MCF 10A (cell line): ENCODE results near the gene RAB30. TPM values are rescaled to one million over a fixed set of nuclear protein-coding genes. Genes with fewer than 3 reads are reported as not detected.

Experiments used
- BruUV-seq: library from RNA; stranded (reverse); fragments of 400-500 nt; replicated peaks from 2 replicates; lab custom pipeline; 2021; lab: Mats Ljungman, UMichigan
- CTCF ChIA-PET: fragments of 300-600 bp; sonication (Branson Sonifier 250); formaldehyde crosslinking; extraction: SDS; loops from one replicate; lab custom pipeline; 2021; ENCODE audit warnings: antibody characterized with exemption, inconsistent platforms; lab: Yijun Ruan, JAX
- POLR2A ChIA-PET: fragments of 300-600, 350-650 bp; sonication (Branson Sonifier 250); formaldehyde crosslinking; extraction: SDS; loops from one replicate; lab custom pipeline; 2020; ENCODE audit warnings: antibody characterized with exemption, inconsistent platforms; lab: Yijun Ruan, JAX
- DNase-seq: peaks from one replicate; pipeline ENCODE4 v3.0.0-alpha.2; 2018; ENCODE audit not compliant: unreplicated experiment
- H3K27ac Mint-ChIP-seq: one replicate; pipeline ENCODE4 v1.8.0; 2022; ENCODE audit warnings: mild to moderate bottlenecking, low read depth, mixed read lengths; ENCODE audit not compliant: unreplicated experiment
- H3K27me3 Mint-ChIP-seq: one replicate; pipeline ENCODE4 v1.8.0; 2022; ENCODE audit warnings: mixed read lengths; ENCODE audit not compliant: insufficient read depth, unreplicated experiment
- H3K36me3 Mint-ChIP-seq: one replicate; pipeline ENCODE4 v1.8.0; 2022; ENCODE audit warnings: mild to moderate bottlenecking, moderate library complexity, mixed read lengths; ENCODE audit not compliant: insufficient read depth, unreplicated experiment
- H3K4me1 Mint-ChIP-seq: one replicate; pipeline ENCODE4 v1.8.0; 2022; ENCODE audit warnings: mixed read lengths; ENCODE audit not compliant: insufficient read depth, unreplicated experiment
- H3K4me3 Mint-ChIP-seq: one replicate; pipeline ENCODE4 v1.8.0; 2022; ENCODE audit warnings: mild to moderate bottlenecking, moderate library complexity, mixed read lengths; ENCODE audit not compliant: unreplicated experiment
- H3K9me3 Mint-ChIP-seq: one replicate; pipeline ENCODE4 v1.8.0; 2022; ENCODE audit warnings: mixed read lengths; ENCODE audit not compliant: unreplicated experiment
- intact Hi-C: fragments of 100-400 bp; cut with micrococcal nuclease; formaldehyde crosslinking; loops from 2 replicates; pipeline ENCODE4 v1.14.1; 2022
- total RNA-seq: library from RNA; stranded (reverse); gene quantifications from 2 replicates; pipeline ENCODE4 v1.2.3, GENCODE V29; 2022
- TF ChIP-seq, protein P1 (sequence below): fragments of 200-600 bp; IDR thresholded peaks from one replicate; pipeline ENCODE4 v1.8.0; 2022; ENCODE audit warnings: antibody characterized with exemption, mild to moderate bottlenecking; ENCODE audit not compliant: unreplicated experiment

RAB30 gene
- total RNA-seq, 1 experiment from 2014 or later = 12.5 TPM

DNA sequence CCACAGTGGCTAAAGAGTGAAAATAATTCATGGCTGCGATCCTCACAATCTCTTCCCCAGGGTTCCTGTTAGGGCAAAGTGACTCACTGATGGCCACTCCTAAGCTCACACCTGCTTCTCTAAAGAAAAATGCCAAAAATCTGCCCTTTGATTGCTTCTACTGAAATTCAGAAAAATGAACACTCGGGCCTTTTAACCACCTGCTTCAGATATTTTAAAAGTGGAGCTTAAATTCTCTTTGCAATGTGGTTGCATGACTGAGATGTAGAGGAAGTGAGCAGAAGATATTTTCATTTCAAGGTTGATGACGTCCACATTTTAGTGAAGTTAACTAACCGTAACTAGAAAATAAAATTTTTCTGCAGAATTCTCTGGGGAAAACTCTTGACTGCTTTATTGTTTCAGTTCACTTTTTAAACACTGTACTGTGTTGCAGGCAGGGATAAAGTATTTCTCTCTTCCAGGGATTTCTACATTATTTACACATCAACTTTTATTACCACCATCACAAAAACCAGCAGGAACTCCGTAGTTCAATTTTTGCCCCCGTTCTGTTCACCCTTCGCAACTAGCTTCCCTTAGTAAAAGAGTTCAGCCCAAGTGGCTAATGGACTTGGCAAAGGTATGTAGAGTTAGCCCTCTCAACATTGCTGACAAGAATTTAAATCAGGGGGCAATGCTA is 8.5 kb downstream of the RAB30 start:
- H3K4me3 Mint-ChIP-seq = no peak overlapping the region
- peak overlapping the region; percentile 81 for H3K27ac Mint-ChIP-seq
- no TSS peak for BruUV-seq

DNA sequence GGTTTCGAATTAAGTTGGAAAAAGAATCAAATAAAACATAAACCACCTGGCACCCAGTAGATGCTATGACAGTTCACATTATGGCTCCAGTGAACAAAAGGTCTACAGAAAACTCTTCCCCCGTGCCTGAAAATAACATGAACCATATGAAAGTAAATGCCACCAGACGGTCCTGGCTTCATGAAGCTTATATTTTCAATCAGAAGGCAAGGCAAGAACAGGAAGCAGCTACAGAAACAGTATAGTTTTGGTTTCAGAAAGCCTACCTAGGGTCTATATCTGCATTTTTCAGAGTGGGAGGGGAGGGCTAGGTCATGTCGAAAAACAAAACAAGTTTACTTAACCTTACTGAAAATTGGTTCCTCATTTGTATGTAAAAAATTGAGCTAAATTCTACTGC is 9.8 kb downstream of the RAB30 start:
- Mint-ChIP-seq H3K4me1 (peaks cover 16% of the 10 kb centered on the region), H3K4me3 (no peak overlapping the region), H3K36me3 (no peaks in the 10 kb centered on the region), H3K27me3 (no peaks in the 10 kb centered on the region), H3K9me3 (no peaks in the 10 kb centered on the region), H3K27ac (no peak overlapping the region)
- TF ChIP-seq, protein P1, sequence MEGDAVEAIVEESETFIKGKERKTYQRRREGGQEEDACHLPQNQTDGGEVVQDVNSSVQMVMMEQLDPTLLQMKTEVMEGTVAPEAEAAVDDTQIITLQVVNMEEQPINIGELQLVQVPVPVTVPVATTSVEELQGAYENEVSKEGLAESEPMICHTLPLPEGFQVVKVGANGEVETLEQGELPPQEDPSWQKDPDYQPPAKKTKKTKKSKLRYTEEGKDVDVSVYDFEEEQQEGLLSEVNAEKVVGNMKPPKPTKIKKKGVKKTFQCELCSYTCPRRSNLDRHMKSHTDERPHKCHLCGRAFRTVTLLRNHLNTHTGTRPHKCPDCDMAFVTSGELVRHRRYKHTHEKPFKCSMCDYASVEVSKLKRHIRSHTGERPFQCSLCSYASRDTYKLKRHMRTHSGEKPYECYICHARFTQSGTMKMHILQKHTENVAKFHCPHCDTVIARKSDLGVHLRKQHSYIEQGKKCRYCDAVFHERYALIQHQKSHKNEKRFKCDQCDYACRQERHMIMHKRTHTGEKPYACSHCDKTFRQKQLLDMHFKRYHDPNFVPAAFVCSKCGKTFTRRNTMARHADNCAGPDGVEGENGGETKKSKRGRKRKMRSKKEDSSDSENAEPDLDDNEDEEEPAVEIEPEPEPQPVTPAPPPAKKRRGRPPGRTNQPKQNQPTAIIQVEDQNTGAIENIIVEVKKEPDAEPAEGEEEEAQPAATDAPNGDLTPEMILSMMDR = no peak
- DNase-seq = no peak
- POLR2A ChIA-PET = interaction anchor here (0.7 to 6.2 kb wide), 5 partner anchors 10 to 733 kb away, joined by 3 to 43 read pairs (median 16); partner anchors contain the start of genes PCF11 and RAB30
- intact Hi-C loops = no loop called here
- no TSS peak for BruUV-seq
- CTCF ChIA-PET = interaction anchor here (0.6 to 0.7 kb wide), 2 partner anchors 21 to 33 kb away, joined by 3 read pairs; no protein-coding TSS in a partner anchor

More for the DNA sequence above, 8.5 kb downstream of the RAB30 start:
- Mint-ChIP-seq H3K36me3 (no peaks in the 10 kb centered on the region), H3K27me3 (no peaks in the 10 kb centered on the region), H3K9me3 (no peaks in the 10 kb centered on the region), H3K4me1 (peaks cover 16% of the 10 kb centered on the region)
- ChIA-PET CTCF (interaction anchor here (0.7 to 2.4 kb wide), 3 partner anchors 9 to 30 kb away, joined by 3 to 7 read pairs (median 3); no protein-coding TSS in a partner anchor), POLR2A (interaction anchor here (0.9 to 6.2 kb wide), 5 partner anchors 8 to 29 kb away, joined by 3 to 43 read pairs (median 16); partner anchors contain the start of gene RAB30)
- intact Hi-C loops = no loop called here
- TF ChIP-seq, protein P1 = no peak
- DNase-seq = peak; percentile 19

DNA sequence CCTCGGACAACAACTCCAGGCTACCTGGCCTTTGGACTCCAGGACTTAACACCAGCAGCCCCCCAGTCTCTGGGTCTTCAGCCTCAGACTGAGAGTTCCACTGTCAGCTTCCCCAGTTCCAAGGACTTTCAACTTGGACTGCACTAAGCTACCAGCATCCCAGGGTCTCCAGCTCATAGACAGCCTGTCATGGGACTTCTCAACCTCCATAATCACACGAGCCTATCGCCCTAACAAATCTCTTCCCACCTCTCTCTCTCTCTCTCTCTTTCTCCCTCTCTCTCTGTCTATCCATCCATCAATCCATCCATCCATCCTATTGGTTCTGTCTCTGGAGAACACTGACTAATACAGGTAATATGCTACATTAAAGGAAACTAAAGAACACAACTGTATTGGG is 10.7 kb downstream of the RAB30 start:
- CTCF ChIA-PET = no interaction called here
- H3K4me1 Mint-ChIP-seq = peaks cover 16% of the 10 kb centered on the region

DNA sequence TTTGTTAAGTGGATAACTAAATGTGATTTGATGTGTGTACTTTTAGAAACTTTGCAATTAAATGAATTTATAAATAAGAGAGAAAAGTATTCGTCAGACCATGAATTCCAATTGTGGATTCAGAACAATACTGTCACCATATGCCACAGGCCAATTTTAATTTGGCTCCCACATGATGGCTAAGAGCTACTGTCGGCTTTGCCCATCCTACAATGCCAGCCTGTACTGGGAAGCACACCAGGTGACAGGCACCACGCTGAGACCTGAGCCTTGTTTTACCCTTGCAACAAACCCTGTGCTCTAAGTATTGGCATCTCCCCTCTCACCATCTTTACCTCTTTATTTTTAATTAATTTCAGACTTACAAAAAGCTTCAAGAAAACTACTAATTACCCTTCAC is 14.0 kb downstream of the RAB30 start:
- ChIA-PET CTCF (interaction anchor here (0.8 kb wide), 1 partner anchor 14 kb away, joined by 3 read pairs; no protein-coding TSS in a partner anchor), POLR2A (interaction anchor here (1.2 to 3.7 kb wide), 5 partner anchors 13 to 99 kb away, joined by 4 to 26 read pairs (median 6); partner anchors contain the start of genes PCF11 and RAB30)
- Mint-ChIP-seq H3K27ac (no peak overlapping the region), H3K36me3 (no peaks in the 10 kb centered on the region), H3K4me3 (no peak overlapping the region), H3K27me3 (no peaks in the 10 kb centered on the region), H3K9me3 (no peaks in the 10 kb centered on the region), H3K4me1 (peaks cover 24% of the 10 kb centered on the region)
- TF ChIP-seq, protein P1 = no peak
- DNase-seq = no peak
- intact Hi-C loops = no loop called here
- BruUV-seq = no TSS peak

More for the DNA sequence above, 10.7 kb downstream of the RAB30 start:
- no peak for DNase-seq
- Mint-ChIP-seq H3K4me3 (no peak overlapping the region), H3K27ac (no peak overlapping the region), H3K36me3 (no peaks in the 10 kb centered on the region), H3K9me3 (no peaks in the 10 kb centered on the region), H3K27me3 (no peaks in the 10 kb centered on the region)
- POLR2A ChIA-PET = interaction anchor here (1.7 to 6.2 kb wide), 4 partner anchors 9 to 96 kb away, joined by 6 to 43 read pairs (median 20); partner anchors contain the start of genes PCF11 and RAB30
- intact Hi-C loops = no loop called here
- BruUV-seq = no TSS peak
- TF ChIP-seq, protein P1 = no peak
